HG03108 (cell line): ENCODE data around the gene EMD.
"Not testable (repeated sequence)": the region's sequence is repeated elsewhere in the genome, so short reads cannot be mapped to it uniquely, and the experiment has no call there.

Experiments
- ATAC-seq: cut with Tn5 transposase; IDR thresholded peaks from one replicate; pipeline ENCODE4 v1.9.1; 2021; ENCODE audit warnings: moderate library complexity; ENCODE audit not compliant: unreplicated experiment

EMD gene

GRCh38 chrX:154378799-154379568 is at the start of gene EMD:
Gene EMD (plus strand): TSS chrX:154379295. CDS start chrX:154379485, 190 bp downstream.
- peak; percentile 76 for ATAC-seq

DNA sequence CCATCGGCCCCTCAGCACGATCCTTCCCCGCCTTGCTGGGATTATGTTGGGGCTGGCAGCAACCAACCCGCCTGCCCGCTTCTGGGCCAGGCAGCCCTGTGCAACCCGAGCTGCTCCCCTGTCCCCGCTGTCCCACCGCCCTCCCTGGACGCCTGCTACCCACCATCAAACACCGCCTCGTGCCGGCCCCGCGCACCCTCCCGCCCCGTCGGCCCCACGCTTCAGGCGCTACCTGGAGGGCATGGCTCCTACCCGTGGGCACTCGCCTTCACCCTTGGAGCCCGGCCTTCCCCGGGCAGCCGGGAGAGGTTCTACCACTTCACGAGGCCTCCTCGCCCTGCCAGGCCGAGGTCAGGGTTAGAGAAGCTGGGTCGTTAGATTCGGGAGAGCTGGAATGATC is 46.5 kb upstream of the EMD start:
- no peak for ATAC-seq

GRCh38 chrX:154333116-154333515 is 46.0 kb upstream of the EMD start:
- no peak for ATAC-seq

GRCh38 chrX:154333837-154334271 is 45.2 kb upstream of the EMD start:
- peak; percentile 86 for ATAC-seq

DNA sequence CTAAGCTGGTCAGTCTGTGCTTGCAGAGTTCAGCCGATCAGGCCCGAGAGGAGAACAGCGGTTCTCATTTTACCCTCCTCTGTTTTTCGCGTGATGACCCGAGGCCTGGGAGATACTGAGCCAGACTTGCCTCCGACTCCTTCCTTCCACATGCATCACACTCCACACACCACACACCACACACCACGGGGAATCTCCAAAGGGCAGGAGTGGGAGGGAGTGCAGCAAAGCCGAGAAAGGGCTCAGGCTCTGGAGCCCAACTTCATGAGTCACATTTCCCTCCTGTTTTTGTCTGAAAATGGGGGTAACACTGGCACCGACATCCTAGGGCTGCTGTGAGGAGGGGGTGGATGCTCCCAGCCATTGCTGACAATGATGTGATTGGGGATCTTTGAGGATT is 44.6 kb upstream of the EMD start:
- no peak for ATAC-seq

GRCh38 chrX:154341399-154342298 is 37.4 kb upstream of the EMD start:
- peak; percentile 66 for ATAC-seq

GRCh38 chrX:154343063-154343462 is 36.0 kb upstream of the EMD start:
- not testable (repeated sequence) for ATAC-seq

DNA sequence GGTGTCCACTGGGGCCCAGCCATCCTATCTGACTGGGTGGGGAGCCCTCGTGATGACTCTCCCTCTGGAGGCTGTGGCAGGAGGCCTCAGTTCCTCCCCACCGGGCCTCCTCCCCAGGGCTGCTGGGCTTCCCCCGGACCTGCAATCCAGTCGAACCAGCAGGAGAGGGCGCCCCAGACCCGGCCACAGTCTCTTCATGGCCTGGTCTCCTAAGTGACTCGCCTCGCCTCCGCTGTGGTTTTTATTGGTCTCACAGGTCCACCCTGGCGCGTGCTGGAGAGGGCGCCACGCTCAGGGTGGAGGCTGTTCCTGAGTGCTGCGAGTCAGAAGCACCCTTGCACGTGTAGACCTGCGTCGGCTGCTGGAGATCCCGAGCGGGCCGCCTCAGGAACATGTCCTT is 35.5 kb upstream of the EMD start:
- ATAC-seq: peak; percentile 25

DNA sequence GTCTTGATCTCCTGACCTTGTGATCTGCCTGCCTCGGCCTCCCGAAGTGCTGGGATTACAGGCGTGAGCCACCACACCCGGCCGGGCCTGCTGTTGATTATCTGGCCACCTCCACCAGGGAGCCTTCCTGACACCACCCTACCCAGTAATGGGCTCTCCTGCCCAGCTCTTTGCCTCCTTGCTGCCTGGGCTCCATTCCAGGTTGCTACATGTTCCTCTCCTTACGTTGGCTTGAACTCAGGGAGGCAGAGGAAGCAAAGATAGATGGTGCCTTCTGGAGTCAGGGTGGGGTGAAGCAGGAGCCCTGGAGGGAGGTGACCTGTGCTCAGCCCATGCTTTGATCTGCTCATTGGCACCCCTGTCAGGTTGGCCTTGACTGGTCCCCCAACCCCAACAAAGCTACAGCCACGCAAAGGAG is 31.0 kb upstream of the EMD start:
- no peak for ATAC-seq

DNA sequence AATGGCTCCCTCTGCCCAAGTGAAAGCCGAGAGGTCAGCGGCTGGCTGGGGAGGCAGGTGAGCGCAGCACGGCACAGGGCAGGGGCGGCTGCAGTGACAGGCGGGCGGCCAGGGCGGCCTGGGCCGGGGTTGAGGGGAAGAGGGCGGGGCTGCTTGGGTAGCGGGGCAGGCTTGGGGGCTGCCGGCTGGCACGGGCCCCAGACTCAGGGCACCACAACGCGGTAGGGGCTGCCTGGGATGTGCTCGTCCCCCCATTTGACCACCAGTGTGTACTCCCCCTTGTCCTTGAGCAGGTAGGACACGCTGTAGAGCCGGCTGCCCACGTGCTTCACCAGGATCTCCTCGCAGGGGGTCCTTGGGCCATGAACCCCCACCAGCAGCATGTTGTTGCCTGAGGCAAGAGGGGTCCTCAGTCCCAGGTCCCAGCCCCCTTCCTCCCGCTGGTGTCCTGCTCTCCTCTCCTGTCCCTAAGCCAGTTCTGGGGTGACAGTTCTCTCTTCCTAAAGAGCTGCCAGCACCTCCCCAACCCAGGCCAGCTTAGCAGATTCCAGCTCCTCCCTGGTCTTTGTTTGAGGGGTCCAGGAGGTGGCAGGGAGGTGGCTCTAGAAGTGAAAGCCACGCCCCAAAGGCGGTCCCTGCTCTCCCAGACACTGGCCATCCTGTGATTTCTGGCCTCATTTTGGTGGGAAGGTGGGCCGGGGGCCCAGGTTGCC is 30.3 kb upstream of the EMD start:
- ATAC-seq: no peak

DNA sequence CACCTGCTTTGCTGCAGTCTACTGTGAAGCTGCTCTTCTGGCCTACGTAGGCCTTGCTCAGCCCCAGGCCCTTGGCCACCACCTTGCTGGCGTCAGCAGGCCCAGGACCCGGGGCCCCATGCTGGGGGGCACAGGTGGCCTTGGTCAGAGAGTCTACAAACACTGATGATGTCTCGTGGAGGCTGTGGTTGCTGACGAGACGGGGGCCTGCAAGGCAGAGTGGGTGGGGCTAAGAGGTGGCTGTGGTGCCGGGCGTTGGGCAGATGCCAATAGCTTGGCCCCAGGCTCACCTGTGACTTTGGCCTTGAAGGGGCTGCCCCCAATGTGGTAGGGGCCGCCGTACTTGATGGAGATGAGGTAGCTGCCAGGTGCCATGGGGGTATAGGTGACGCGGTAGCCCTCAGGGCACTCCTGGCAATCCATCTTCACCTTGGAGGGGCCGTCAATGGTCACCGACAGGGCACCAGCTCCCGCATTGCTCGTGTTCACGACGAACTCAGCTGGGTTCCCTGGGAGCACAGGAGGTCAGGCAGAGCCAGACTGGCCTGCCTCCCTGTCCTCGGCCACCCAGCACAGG is 29.6 kb upstream of the EMD start:
- ATAC-seq: no peak

DNA sequence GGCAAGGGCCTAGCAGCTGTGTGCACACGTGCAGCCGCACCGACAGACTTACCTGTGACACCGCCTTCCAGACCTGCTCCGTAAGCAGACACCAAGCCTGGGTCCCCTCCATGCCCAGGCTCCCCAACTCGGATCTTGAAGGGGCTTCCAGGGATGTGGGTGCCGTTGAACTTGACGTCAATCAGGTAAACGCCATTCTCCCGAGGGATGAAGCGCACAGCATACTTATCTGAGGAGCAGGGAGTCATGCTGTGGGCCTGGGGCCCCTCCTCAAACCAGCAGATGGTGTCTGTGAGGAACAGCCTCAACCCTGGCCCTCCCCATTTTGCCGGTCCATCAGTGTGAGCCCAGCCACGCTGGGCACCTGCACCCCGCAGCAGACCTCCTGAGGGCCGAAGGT is 29.1 kb upstream of the EMD start:
- ATAC-seq: no peak

- ATAC-seq: no peak
Measured at GRCh38 chrX:154350429-154351182, 28.5 kb upstream of the EMD start.

- ATAC-seq: no peak
Measured at GRCh38 chrX:154351183-154352011, 27.7 kb upstream of the EMD start.

- no peak for ATAC-seq
Measured at GRCh38 chrX:154352012-154352401, 27.1 kb upstream of the EMD start.

- no peak for ATAC-seq
Measured at GRCh38 chrX:154352466-154352865, 26.6 kb upstream of the EMD start.

DNA sequence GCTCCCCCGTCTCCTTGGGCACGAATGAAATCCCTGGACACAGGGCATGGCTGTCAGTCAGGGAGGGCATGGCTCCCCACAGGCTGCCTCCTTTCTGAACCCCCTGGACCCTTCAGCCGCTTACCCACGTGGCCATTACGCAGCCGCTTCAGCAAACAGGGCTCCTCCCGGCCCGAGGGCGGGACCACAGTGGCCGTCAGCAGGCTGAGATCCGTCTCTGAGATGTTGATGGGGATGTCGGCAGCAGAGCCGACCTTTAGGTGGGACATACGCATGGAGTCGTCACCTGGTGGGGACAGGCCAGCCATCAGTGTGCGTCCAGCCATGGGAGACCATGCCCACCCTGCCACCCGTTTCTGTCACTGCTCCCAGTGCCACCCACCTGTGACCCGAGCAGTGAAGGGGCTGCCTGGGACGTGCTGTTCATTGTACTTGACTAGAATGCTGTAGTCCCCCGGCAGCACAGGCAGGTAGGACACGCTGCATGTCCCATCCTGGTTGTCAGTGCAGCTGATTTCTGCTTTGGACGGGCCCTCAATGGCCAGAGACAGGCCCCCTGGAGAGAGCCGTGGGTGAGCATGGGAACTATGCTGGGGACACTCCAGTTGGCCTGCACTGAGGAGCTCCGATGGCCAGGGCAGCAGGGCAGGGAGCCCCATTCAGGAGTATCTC is 25.8 kb upstream of the EMD start:
- ATAC-seq: no peak

DNA sequence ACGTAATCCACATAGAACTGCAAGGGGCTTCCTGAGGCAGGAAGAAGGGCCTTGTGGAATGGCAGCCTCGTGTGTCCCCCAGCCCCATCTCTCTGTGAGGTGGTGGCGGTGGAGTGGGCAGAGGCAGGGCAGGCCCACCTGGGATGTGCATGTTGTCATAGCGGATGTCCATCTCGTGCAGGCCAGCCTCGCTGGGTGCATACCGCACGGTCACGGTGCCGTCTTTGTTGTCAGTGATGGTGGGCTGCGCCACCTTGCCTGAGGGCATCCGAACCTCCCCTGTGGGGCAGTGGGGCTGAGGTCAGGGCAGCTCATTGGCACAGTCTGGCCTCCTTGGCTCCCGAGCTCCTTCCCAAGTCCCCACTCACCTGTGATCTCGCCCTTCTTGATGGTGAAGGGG is 25.1 kb upstream of the EMD start:
- no peak for ATAC-seq

DNA sequence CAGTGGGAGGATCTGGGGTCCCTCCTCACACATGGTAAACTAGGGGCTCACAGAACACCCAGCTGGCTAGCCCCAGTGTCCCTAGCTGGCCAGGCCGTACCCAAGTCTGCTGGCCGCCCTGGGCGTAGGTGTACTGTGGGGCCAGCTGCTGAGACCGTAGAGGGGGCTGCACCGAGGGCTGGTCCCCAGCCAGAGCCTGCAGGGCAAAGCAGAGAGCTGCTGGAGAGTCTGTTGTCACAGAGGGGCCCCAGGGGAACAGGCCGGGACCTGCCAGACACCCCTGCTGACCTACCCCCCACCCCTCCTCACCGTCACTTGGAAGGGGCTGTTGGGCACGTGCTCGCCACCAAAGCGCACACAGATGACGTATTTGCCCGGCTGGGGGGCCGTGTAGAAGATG is 24.6 kb upstream of the EMD start:
- ATAC-seq: no peak
